ENCODE measurements around the gene NOL7.

DNA sequence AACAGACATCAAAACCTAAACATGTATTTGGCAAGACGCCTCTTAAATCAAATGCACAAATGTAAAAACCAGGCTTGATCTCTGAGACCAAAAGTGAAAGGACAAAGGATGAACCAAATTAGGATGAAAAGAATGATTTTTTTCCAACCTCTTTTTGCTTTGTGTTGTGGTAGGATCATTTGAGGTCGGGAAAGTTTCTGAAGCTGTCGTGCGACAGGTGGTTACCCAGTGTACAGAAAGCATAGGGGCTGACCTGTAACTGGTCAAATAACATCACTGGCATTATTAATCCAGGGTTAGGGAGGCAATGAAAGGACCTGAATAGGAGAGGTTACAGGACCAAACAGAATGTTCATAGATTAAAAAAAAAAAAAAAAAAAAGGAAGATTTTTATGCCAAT is 18.1 kb upstream of the NOL7 start:
- TF ChIP-seq EZH2phosphoT487 (IDR thresholded peaks at IDR 0.05) (no peak), EZH2 (IDR thresholded peaks at IDR 0.05) (no peak)
- TF ChIP-seq, protein P1, sequence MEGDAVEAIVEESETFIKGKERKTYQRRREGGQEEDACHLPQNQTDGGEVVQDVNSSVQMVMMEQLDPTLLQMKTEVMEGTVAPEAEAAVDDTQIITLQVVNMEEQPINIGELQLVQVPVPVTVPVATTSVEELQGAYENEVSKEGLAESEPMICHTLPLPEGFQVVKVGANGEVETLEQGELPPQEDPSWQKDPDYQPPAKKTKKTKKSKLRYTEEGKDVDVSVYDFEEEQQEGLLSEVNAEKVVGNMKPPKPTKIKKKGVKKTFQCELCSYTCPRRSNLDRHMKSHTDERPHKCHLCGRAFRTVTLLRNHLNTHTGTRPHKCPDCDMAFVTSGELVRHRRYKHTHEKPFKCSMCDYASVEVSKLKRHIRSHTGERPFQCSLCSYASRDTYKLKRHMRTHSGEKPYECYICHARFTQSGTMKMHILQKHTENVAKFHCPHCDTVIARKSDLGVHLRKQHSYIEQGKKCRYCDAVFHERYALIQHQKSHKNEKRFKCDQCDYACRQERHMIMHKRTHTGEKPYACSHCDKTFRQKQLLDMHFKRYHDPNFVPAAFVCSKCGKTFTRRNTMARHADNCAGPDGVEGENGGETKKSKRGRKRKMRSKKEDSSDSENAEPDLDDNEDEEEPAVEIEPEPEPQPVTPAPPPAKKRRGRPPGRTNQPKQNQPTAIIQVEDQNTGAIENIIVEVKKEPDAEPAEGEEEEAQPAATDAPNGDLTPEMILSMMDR (IDR thresholded peaks at IDR 0.05): no peak

Data from neural progenitor cell (in vitro differentiated cells).